ENCODE data around the gene DNAH8.

The DNAH8 gene

DNA sequence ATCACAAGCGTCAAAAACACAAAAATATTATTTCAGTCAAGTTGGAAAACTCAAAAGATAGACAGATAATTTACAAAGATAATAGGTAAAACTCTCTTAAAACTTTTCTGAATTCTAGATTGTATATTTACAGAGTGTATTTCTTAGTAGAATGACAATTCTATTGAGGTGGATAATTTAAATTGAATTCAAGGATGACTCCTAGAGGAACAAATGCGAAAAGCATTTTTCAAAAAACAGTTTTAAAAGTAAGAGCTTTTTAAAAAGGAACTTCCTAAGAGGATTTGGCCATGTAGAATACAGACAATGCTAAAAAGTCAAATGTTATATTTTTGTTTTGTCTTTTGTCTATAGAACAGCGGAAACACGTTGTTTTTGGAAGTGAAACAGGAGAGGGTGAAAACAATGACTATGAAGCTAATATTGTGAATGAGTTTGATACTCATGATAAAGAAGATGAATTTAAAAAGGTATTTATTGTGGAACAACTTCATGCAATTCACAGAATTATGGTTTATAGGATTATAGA lies 90.1 kb downstream of the DNAH8 start:
- TF ChIP-seq, protein P1, sequence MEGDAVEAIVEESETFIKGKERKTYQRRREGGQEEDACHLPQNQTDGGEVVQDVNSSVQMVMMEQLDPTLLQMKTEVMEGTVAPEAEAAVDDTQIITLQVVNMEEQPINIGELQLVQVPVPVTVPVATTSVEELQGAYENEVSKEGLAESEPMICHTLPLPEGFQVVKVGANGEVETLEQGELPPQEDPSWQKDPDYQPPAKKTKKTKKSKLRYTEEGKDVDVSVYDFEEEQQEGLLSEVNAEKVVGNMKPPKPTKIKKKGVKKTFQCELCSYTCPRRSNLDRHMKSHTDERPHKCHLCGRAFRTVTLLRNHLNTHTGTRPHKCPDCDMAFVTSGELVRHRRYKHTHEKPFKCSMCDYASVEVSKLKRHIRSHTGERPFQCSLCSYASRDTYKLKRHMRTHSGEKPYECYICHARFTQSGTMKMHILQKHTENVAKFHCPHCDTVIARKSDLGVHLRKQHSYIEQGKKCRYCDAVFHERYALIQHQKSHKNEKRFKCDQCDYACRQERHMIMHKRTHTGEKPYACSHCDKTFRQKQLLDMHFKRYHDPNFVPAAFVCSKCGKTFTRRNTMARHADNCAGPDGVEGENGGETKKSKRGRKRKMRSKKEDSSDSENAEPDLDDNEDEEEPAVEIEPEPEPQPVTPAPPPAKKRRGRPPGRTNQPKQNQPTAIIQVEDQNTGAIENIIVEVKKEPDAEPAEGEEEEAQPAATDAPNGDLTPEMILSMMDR (IDR thresholded peaks at IDR 0.05; ENCODE audit: extremely low read depth, missing control alignments), result no peak
- no peak for DNase-seq (ENCODE audit: low spot score)

DNA sequence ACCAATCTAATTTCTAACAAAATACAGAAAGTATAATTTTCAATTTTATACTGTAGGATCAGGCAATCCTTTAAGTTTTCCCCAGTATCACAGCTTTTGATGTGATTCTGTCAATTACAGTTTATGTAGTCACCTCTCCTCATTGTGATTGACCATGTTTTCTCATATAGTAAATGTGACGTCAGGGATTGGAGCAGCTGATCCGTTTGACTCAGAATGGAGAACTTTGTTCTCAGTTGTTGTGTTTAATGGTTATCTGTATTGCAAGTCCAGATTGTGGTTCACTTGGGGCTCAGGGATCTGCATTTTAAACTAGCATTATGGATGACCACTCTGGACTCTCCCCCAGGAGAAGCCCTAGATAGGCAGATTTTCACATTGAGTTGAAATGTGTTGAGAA lies 90.6 kb downstream of the DNAH8 start:
- TF ChIP-seq, protein P1 (IDR thresholded peaks at IDR 0.05; ENCODE audit: extremely low read depth, missing control alignments), result no peak
- no peak for DNase-seq (ENCODE audit: low spot score)

DNA sequence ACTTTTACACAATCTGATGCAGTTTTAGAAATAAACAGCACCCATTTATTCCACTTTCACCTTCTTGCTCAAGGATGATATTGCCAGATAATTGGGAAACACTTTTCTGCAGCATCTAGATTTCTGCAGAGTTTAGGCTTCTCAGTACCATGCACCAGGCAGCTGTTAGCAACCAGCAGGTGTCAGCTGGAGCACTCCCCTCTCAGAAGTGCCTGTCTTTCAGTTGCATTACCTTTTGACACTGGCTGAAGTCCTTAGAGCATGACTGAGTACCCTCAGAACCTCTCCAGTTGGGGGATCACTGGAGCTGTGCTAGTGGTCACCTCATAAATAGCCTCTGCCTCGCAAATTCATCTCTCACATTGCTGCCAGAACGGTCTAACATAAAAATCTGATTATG lies 91.2 kb downstream of the DNAH8 start:
- no peak for DNase-seq (ENCODE audit: low spot score)
- TF ChIP-seq, protein P1 (IDR thresholded peaks at IDR 0.05; ENCODE audit: extremely low read depth, missing control alignments), result no peak

DNA sequence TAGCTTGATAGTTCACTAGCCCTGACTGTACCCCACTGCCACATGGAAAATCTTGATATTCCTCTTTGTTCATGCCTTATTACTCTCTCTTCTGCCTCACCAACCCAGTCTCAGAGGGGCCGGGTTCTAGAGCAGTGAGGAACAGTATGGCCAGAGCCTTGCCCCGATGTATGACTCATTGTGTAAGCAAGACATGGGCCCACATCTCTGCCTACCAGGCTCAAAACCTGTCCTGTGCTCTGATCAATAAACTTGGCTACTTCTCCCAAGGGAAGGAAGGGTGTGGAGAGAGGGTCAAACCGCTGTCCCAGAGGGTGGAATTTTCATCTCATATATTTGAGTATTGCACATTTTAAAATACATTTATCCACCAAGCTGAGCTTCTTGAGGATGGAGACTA lies 91.7 kb downstream of the DNAH8 start:
- DNase-seq (ENCODE audit: low spot score), result no peak
- TF ChIP-seq, protein P1 (IDR thresholded peaks at IDR 0.05; ENCODE audit: extremely low read depth, missing control alignments), result no peak

DNA sequence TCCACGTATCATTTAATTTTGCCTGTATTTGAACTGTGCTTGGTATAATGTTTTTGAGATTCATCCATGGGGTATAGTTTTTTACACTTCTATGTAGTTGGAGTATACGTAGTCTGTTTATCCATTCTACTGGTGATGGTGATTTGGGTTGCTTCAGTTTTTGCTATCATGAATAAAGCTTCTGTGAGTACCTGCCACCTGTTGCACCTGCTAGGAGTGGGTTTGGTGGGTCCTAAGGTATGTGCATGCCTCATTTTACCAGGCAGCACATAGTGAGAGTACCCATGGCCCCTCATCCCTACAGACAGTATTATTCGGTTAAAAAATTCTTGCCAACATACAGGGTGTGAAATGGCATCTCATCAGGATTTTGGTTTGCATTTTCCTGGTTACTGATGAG lies 92.9 kb downstream of the DNAH8 start:
- TF ChIP-seq, protein P1 (IDR thresholded peaks at IDR 0.05; ENCODE audit: extremely low read depth, missing control alignments), result no peak
- no peak for DNase-seq (ENCODE audit: low spot score)

DNA sequence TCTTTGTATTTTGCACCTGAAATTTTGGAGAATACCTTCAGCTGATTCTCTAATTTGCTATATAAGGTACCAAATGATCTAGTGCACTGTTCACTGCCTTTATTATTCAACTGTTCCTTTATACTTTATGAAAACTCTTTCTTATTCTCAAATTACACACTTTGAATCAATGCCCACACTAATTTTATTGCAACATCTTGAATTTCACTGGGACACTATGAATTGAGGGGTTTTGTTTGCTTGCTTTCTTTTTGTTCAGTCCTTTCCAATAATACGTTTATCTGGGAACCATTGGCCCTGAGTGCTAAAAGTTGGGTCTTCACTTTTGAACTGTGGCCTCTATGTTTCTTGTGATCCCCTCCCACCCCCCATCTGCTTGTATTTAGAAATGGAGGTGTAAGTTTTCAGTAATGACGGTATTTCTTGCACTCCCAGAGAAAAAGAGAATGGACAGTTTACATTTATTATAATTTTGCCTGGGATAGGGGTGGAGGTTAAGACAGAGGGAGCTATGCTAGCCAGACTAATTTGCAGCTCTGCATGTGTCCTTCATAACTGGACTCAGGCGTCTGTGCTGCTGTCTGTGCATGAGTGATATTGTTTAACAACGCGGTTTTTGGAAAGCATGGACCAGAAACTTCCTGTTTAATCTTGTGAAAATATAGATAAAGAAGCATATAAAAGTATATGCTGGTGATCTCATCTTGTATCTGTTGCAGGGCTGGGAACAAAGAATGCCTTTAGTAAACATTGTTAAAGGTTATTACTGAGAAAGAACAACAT lies 98.1 kb downstream of the DNAH8 start:
- no peak for DNase-seq (ENCODE audit: low spot score)
- TF ChIP-seq, protein P1 (IDR thresholded peaks at IDR 0.05; ENCODE audit: extremely low read depth, missing control alignments), result no peak

DNA sequence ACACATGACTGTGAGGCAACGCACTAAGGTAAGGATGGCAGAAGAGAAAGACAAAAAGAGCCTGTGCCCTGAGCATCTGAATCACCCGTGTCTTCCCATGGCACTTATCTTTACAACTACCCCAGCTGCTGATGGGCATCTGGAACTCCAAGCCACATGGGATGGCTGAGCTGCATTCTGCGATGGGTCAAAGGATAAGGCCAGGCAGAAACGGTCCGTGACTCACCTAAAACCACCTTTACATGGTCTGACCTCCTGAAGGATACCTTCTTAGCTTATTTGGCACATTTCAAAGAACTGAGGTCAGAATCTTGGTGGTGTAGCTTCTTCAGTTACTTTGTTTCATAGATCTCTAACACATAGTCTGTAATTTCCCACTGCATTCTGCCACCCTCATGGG lies 99.7 kb downstream of the DNAH8 start:
- TF ChIP-seq, protein P1 (IDR thresholded peaks at IDR 0.05; ENCODE audit: extremely low read depth, missing control alignments), result no peak
- DNase-seq (ENCODE audit: low spot score), result no peak
